CD4-positive, CD25-positive, alpha-beta regulatory T cell (primary cell): ENCODE results near the gene CHURC1. TPM values are rescaled to one million over a fixed set of nuclear protein-coding genes. Genes with fewer than 3 reads are reported as not detected.

Experiments used
- ATAC-seq, 2 donors: fragments of 150-1000 bp; cut with Tn5 transposase; one replicate each; pipeline ENCODE4 v1.10.0; 2021; ENCODE audit warnings: low read depth in 2 of 2, moderate number of reproducible peaks in 2 of 2, moderate library complexity in 1 of 2
- DNase-seq, 3 donors: peaks; one replicate each; pipeline versions ENCODE4 v3.0.0 to v3.0.0-alpha.2; 2012 to 2022; ENCODE audit warnings: mixed read lengths in 1 of 3
- H3K27ac ChIP-seq: one replicate; pipeline ENCODE4 v1.7.0; 2013; ENCODE audit warnings: mild to moderate bottlenecking, low read length; ENCODE audit not compliant: insufficient read depth, poor library complexity, severe bottlenecking
- H3K27me3 ChIP-seq: one replicate; pipeline ENCODE4 v1.7.0; 2013; ENCODE audit warnings: low read length; ENCODE audit not compliant: control insufficient read depth, insufficient read depth
- H3K36me3 ChIP-seq: one replicate; pipeline ENCODE4 v1.7.0; 2013; ENCODE audit warnings: mild to moderate bottlenecking, low read length, moderate library complexity; ENCODE audit not compliant: control insufficient read depth, insufficient read depth
- H3K4me1 ChIP-seq: 2 replicates; pipeline ENCODE4 v1.7.0; 2013; ENCODE audit warnings: mild to moderate bottlenecking, low read length; ENCODE audit not compliant: insufficient read depth, control insufficient read depth, poor library complexity, severe bottlenecking
- H3K4me3 ChIP-seq: one replicate; pipeline ENCODE4 v1.7.0; 2013; ENCODE audit warnings: low read depth, mild to moderate bottlenecking, low read length, moderate library complexity
- H3K9me3 ChIP-seq, 2 experiments: 1 replicate in 1 of 2; 2 replicates in 1 of 2; pipeline ENCODE4 v1.7.0; 2013; ENCODE audit warnings: low read length in 2 of 2, mild to moderate bottlenecking in 1 of 2, moderate library complexity in 1 of 2; ENCODE audit not compliant: control insufficient read depth in 2 of 2
- H3K27ac Mint-ChIP-seq, 3 donors: one replicate each; pipeline ENCODE4 v1.8.0; 2020 to 2022; ENCODE audit warnings: mild to moderate bottlenecking in 3 of 3, mixed read lengths in 3 of 3, moderate library complexity in 2 of 3
- H3K27me3 Mint-ChIP-seq: one replicate; pipeline ENCODE4 v1.8.0; 2022; ENCODE audit warnings: mild to moderate bottlenecking, mixed read lengths
- H3K36me3 Mint-ChIP-seq: one replicate; pipeline ENCODE4 v1.8.0; 2020; ENCODE audit warnings: mixed read lengths
- H3K4me1 Mint-ChIP-seq, 4 donors: one replicate each; pipeline ENCODE4 v1.8.0; 2020 to 2022; ENCODE audit warnings: mixed read lengths in 4 of 4, mild to moderate bottlenecking in 1 of 4
- H3K4me3 Mint-ChIP-seq, 4 donors: one replicate each; pipeline ENCODE4 v1.8.0; 2020 to 2022; ENCODE audit warnings: mild to moderate bottlenecking in 4 of 4, mixed read lengths in 4 of 4, moderate library complexity in 3 of 4
- H3K9me3 Mint-ChIP-seq, 7 donors: one replicate each; pipeline ENCODE4 v1.8.0; 2020 to 2022; ENCODE audit warnings: mixed read lengths in 7 of 7, mild to moderate bottlenecking in 3 of 7, moderate library complexity in 2 of 7
- polyA plus RNA-seq, 4 donors: library from polyadenylated mRNA; unstranded; fragments of 300-500 nt; fragmentation: Illumina TruSeq; gene quantifications; one replicate each; pipeline ENCODE4 v1.2.3, GENCODE V29; 2021
- total RNA-seq: library from RNA; stranded (reverse); gene quantifications from one replicate; pipeline ENCODE4 v1.2.3, GENCODE V29; 2022

CHURC1 gene
- total RNA-seq (95.3 TPM), polyA plus RNA-seq (100 to 1,000 TPM; 171 to 228 (median 188) TPM)

GRCh38 chr14:64914237-64915028 lies at the start of gene CHURC1:
Gene CHURC1 (plus strand): TSS chr14:64914455. CDS start chr14:64914496, 41 bp downstream.
- H3K36me3 Mint-ChIP-seq: peaks cover 15% of the 10 kb centered on the region
- H3K36me3 ChIP-seq: peaks cover 4% of the 10 kb centered on the region

GRCh38 chr14:64865109-64865508 lies 49.1 kb upstream of the CHURC1 start:
- Histone ChIP-seq H3K4me1 (no peaks in the 10 kb centered on the region), H3K27ac (no peak overlapping the region), H3K27me3 (peaks cover 20% of the 10 kb centered on the region), H3K36me3 (no peaks in the 10 kb centered on the region), H3K4me3 (no peak overlapping the region), H3K9me3 (no peaks in the 10 kb centered on the region)
- DNase-seq (no peak), ATAC-seq (no peak)
- Mint-ChIP-seq H3K4me1 (no peaks in the 10 kb centered on the region), H3K36me3 (no peaks in the 10 kb centered on the region), H3K4me3 (no peak overlapping the region), H3K27ac (no peak overlapping the region), H3K27me3 (peaks cover 36% of the 10 kb centered on the region), H3K9me3 (no peaks in the 10 kb centered on the region)

More at GRCh38 chr14:64914237-64915028, at the start of gene CHURC1:
- Histone ChIP-seq H3K4me3 (peak within 1 kb of the TSS; percentile 99), H3K4me1 (peaks cover 43% of the 10 kb centered on the region), H3K9me3 (no peaks in the 10 kb centered on the region), H3K27ac (peak within 1 kb of the TSS; percentile 99), H3K27me3 (peaks cover 2% of the 10 kb centered on the region)
- DNase-seq (peak; percentile 93 to 98 (median 97)), ATAC-seq (peak; percentile 96 to 98)
- Mint-ChIP-seq H3K4me3 (peak within 1 kb of the TSS; percentile 91 to 96 (median 94)), H3K9me3 (no peaks in the 10 kb centered on the region), H3K4me1 (peaks cover 33 to 63% (median 50%) of the 10 kb centered on the region in 4 donors), H3K27me3 (peaks cover 16% of the 10 kb centered on the region), H3K27ac (peak within 1 kb of the TSS; percentile 96 to 98 (median 97))

GRCh38 chr14:64865992-64866391 lies 48.3 kb upstream of the CHURC1 start:
- H3K36me3 Mint-ChIP-seq: no peaks in the 10 kb centered on the region
- H3K27me3 Mint-ChIP-seq: peaks cover 45% of the 10 kb centered on the region
- DNase-seq (no peak), ATAC-seq (no peak)
- H3K9me3 Mint-ChIP-seq: peaks cover 0 to under 1% (median 0%) of the 10 kb centered on the region in 7 donors
- no peak overlapping the region for H3K27ac Mint-ChIP-seq
- H3K4me3 Mint-ChIP-seq: no peak overlapping the region
- peaks cover 23% of the 10 kb centered on the region for H3K27me3 ChIP-seq
- H3K27ac ChIP-seq: no peak overlapping the region
- no peak overlapping the region for H3K4me3 ChIP-seq
- no peaks in the 10 kb centered on the region for H3K9me3 ChIP-seq
- H3K4me1 Mint-ChIP-seq: no peaks in the 10 kb centered on the region
- no peaks in the 10 kb centered on the region for H3K4me1 ChIP-seq
- H3K36me3 ChIP-seq: no peaks in the 10 kb centered on the region

GRCh38 chr14:64867182-64867581 lies 47.1 kb upstream of the CHURC1 start:
- Histone ChIP-seq H3K36me3 (no peaks in the 10 kb centered on the region), H3K9me3 (no peaks in the 10 kb centered on the region), H3K27me3 (peaks cover 28% of the 10 kb centered on the region), H3K4me1 (no peaks in the 10 kb centered on the region), H3K4me3 (no peak overlapping the region), H3K27ac (no peak overlapping the region)
- H3K36me3 Mint-ChIP-seq: no peaks in the 10 kb centered on the region
- no peaks in the 10 kb centered on the region for H3K4me1 Mint-ChIP-seq
- H3K27ac Mint-ChIP-seq: no peak overlapping the region
- H3K27me3 Mint-ChIP-seq: peaks cover 54% of the 10 kb centered on the region
- no peak for ATAC-seq
- DNase-seq: no peak
- no peak overlapping the region for H3K4me3 Mint-ChIP-seq
- peaks cover 0 to 1% (median 0%) of the 10 kb centered on the region in 7 donors for H3K9me3 Mint-ChIP-seq

GRCh38 chr14:64868379-64868778 lies 45.9 kb upstream of the CHURC1 start:
- H3K9me3 Mint-ChIP-seq: peaks cover 0 to 1% (median 0%) of the 10 kb centered on the region in 7 donors
- no peak overlapping the region for H3K27ac Mint-ChIP-seq
- no peak for ATAC-seq
- H3K27me3 Mint-ChIP-seq: peaks cover 65% of the 10 kb centered on the region
- no peaks in the 10 kb centered on the region for H3K4me1 Mint-ChIP-seq
- Histone ChIP-seq H3K27me3 (peaks cover 31% of the 10 kb centered on the region), H3K27ac (no peak overlapping the region), H3K4me1 (no peaks in the 10 kb centered on the region), H3K4me3 (no peak overlapping the region), H3K9me3 (no peaks in the 10 kb centered on the region), H3K36me3 (no peaks in the 10 kb centered on the region)
- no peak for DNase-seq
- H3K36me3 Mint-ChIP-seq: no peaks in the 10 kb centered on the region
- no peak overlapping the region for H3K4me3 Mint-ChIP-seq

- Mint-ChIP-seq H3K36me3 (no peaks in the 10 kb centered on the region), H3K27ac (no peak overlapping the region), H3K27me3 (peaks cover 61% of the 10 kb centered on the region), H3K4me3 (no peak overlapping the region), H3K4me1 (no peaks in the 10 kb centered on the region), H3K9me3 (peaks cover 0 to 1% (median 0%) of the 10 kb centered on the region in 7 donors)
- ATAC-seq (no peak), DNase-seq (no peak)
- Histone ChIP-seq H3K4me3 (no peak overlapping the region), H3K27me3 (peaks cover 33% of the 10 kb centered on the region), H3K9me3 (no peaks in the 10 kb centered on the region), H3K4me1 (no peaks in the 10 kb centered on the region), H3K36me3 (no peaks in the 10 kb centered on the region), H3K27ac (no peak overlapping the region)
These were observed 45.4 kb upstream of the CHURC1 start for GRCh38 chr14:64868841-64869240.

- Mint-ChIP-seq H3K4me3 (no peak overlapping the region), H3K9me3 (peaks cover 0 to 1% (median 0%) of the 10 kb centered on the region in 7 donors), H3K4me1 (no peaks in the 10 kb centered on the region), H3K27me3 (peaks cover 66% of the 10 kb centered on the region), H3K36me3 (no peaks in the 10 kb centered on the region), H3K27ac (no peak overlapping the region)
- H3K4me1 ChIP-seq: no peaks in the 10 kb centered on the region
- no peak for ATAC-seq
- no peak overlapping the region for H3K27ac ChIP-seq
- H3K9me3 ChIP-seq: no peaks in the 10 kb centered on the region
- H3K4me3 ChIP-seq: no peak overlapping the region
- H3K36me3 ChIP-seq: no peaks in the 10 kb centered on the region
- H3K27me3 ChIP-seq: peaks cover 31% of the 10 kb centered on the region
- no peak for DNase-seq
These were observed 44.1 kb upstream of the CHURC1 start for GRCh38 chr14:64870160-64870559.

- Mint-ChIP-seq H3K4me1 (no peaks in the 10 kb centered on the region), H3K4me3 (no peak overlapping the region), H3K27ac (no peak overlapping the region), H3K36me3 (no peaks in the 10 kb centered on the region), H3K9me3 (peaks cover 0 to 1% (median 0%) of the 10 kb centered on the region in 7 donors), H3K27me3 (peaks cover 70% of the 10 kb centered on the region)
- Histone ChIP-seq H3K4me1 (no peaks in the 10 kb centered on the region), H3K27me3 (peaks cover 35% of the 10 kb centered on the region), H3K4me3 (no peak overlapping the region), H3K36me3 (no peaks in the 10 kb centered on the region), H3K27ac (no peak overlapping the region), H3K9me3 (no peaks in the 10 kb centered on the region)
- ATAC-seq (no peak), DNase-seq (no peak)
These were observed 42.9 kb upstream of the CHURC1 start for GRCh38 chr14:64871344-64871743.
